Measurements from ENCODE around the gene ARHGAP21.

DNA sequence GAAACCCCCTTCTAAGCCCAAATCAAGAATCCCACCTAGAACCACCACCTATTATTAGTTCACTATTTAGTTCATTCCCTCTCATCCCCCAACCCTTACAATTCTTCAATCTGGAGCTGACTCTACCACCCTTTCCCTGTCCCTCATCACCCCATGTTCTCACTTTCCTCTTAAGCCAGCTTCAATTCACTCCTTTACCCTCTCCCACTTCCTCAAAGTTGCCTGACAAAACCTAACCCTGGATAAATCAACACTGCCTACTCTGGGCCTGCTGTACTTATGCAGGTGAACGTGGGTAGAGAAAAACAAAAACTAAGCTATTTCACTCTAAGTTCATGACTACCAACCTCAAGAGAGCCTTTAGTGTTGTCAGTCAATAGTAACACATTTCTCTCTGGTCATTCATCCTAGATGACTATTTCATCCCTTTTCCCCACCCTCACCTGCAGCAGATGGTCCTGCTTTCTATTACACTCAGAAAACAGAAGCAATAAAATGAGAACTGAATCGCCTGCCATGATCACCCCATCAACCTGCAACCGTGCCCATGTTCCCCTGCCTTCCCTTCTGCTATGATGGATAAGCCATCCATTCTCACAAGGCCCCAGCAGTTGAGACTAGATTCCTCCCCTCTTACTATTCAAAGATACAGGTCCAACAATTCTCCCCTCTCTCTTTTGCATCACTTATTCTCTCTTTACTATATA, 52.6 kb downstream of the ARHGAP21 start:
- TF ChIP-seq, protein P1, sequence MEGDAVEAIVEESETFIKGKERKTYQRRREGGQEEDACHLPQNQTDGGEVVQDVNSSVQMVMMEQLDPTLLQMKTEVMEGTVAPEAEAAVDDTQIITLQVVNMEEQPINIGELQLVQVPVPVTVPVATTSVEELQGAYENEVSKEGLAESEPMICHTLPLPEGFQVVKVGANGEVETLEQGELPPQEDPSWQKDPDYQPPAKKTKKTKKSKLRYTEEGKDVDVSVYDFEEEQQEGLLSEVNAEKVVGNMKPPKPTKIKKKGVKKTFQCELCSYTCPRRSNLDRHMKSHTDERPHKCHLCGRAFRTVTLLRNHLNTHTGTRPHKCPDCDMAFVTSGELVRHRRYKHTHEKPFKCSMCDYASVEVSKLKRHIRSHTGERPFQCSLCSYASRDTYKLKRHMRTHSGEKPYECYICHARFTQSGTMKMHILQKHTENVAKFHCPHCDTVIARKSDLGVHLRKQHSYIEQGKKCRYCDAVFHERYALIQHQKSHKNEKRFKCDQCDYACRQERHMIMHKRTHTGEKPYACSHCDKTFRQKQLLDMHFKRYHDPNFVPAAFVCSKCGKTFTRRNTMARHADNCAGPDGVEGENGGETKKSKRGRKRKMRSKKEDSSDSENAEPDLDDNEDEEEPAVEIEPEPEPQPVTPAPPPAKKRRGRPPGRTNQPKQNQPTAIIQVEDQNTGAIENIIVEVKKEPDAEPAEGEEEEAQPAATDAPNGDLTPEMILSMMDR (IDR thresholded peaks at IDR 0.05), result no peak
- no peak for TF ChIP-seq POLR2A (IDR thresholded peaks at IDR 0.05)

Measured in sigmoid colon (tissue), 3 donors.